Raji (cell line): ENCODE data around the gene FKBP3.
A peak's percentile ranks its signal among the peaks of the same experiment; 100 is the strongest.

Experiments used
- POLR2A ChIP-seq: IDR thresholded peaks from 2 replicates; pipeline ENCODE4 v1.6.1; 2011; ENCODE audit warnings: low read depth, low read length, control low read depth; ENCODE audit not compliant: insufficient read depth

Gene FKBP3

DNA sequence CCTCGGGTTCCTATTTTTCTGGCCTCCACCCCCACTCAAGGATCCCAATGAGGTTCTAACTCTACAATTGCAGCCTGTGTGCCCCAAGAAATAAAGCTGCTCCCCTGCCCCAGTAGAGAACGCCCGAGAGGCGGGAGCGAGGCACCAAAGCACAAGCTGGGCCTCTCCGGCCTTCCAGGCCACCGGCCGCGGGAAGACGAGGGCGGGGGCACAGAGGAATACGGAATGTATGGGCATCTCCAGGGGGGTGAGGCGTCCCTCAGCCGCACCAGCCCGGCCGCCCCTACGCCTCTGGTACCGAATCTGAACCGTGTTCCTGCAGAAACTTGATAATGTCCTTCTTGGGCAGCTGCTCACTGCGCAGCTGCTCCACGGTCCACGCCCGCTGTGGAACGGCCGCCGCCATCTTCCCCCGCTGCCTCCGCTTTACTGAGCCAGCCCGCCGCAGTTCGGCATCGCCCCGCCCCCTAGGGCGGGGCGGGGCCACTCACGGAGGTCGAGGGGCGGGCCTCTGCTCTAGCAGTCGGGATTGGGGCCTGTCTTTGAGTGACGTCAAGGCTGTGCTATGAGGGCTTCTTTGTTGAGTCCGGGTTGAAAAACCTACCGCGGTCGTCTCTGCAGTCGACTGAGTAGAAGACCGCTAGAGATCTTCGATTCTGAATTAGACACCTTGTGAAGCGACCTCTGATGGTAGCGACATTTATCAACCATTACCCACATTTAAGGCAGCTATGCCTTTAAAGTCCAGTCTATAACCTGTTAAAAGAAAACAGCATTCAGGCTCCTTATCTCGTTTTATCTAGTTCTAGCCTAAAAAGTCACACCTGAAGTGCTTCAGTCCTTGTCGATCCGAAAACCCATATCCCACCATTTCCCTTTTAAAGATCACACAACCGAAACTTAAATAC, at the start of gene FKBP3:
Gene FKBP3 (minus strand): TSS at position 431 of the 908 bp plus-strand sequence. CDS start 25 bp downstream, at position 406.
- peak; percentile 90 for TF ChIP-seq POLR2A

DNA sequence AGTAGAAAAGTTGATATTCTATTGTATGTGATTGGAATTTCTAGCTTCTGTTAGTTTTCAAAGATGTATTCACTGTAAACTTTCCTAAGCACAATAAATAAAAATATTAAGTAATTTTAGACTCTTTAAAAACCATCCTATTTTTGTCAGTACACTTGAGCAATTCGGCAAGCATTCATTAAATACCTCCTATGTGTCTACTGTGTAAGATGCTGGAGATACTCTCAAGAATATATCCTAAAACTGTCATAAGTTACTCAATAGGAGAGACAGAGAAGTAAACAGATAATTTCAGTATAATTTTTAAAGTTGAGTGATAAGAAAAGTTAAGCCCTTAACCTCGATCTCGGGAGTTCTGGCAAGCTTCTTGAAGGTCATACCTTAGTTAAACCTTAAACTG, 47.5 kb upstream of the FKBP3 start:
- TF ChIP-seq POLR2A, result no peak

DNA sequence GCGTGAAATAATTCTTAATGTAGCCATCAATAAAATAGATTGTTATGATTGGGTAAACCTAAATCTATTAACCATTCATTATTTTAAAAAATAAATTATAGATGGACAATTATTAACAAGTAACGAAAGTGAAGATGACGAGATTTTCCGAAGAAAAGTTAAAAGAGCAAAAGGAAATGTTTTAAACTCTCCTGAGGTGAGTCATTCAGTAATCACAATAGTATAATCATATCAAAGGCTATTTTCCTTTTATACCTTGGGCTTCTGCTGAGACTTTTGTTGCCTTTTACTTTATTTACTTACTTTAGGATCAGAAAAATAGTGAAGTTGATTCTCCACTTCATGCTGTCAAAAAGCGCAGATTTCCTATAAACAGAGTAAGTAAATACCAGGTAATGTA, 47.0 kb upstream of the FKBP3 start:
- no peak for TF ChIP-seq POLR2A

DNA sequence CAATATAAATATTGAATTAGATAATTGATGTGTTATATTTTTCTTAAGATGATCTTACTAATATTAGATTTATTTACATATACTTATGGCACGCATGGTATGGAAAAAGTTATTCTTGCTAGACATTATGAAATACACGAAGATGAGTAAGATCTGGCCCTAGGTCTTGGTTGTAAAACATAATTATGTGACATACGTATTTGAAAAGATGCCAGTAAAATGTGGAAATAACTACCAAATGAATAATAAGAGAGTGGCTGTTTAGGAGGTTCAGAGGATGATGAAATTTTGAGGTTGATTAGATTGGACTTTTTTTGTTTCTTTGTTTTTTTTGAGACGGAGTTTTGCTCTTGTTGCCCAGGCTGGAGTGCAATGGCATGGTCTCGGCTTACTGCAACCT, 42.8 kb upstream of the FKBP3 start:
- TF ChIP-seq POLR2A, result no peak

DNA sequence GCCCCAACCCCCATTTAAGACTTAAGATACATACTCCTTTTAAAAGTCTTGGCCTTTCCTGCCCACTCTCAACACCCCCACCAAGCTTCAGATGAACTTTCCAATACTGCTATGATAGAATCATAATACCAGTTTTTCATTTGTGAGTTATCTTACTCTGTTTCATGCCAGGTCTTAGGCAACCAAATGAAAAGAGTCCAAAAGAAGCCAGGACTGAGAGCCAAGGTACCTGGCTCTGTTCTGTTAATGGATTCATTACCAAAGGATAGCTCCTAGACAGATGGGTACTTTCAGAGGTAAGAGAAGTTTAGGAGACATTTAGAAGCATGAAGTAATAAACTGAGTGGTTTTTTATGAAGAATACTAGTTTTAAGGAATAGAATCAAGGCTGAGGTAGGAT, 35.6 kb upstream of the FKBP3 start:
- TF ChIP-seq POLR2A, result no peak

DNA sequence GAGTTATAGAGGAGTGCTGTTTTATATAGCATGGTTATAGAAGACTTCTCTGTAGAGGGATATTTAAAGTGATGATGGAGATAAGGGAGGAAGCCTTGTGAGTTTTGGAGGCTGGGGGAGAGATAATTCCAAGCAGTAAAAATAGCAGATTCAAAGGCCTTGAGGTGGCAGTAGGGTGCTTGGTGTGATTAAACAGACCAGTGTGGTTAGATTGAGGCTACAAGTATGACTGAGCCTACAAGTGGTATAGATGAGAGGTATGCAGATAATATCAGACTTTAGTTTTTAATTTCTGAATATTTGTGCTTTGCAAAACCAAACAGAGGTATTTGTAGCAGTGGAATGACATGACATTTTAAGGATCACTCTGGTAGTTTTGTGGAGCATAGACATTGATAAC, 21.8 kb upstream of the FKBP3 start:
- no peak for TF ChIP-seq POLR2A

DNA sequence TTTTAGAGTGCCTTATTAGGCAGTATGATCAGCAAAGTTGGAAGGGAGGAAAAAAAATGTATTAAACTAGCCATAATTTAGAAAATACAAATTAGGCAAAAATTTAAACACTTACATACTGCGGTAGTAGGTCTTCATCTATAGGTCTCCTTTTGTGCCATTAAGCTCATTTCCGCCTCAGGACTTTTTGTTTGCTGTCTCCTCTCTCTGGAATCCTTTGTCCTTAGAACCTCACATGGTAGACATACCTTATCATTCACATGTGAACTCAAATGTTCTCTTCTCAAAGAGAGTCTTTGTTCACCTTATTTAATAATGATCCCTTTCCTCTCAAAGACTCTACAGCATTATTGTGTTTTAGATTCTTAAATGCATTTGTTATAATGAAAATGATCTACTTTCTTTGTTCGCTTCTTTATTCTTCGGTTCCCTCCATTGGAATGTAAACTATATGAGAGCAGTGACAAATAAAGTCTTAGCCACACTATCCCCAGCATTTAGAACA, 16.2 kb upstream of the FKBP3 start:
- TF ChIP-seq POLR2A, result no peak

DNA sequence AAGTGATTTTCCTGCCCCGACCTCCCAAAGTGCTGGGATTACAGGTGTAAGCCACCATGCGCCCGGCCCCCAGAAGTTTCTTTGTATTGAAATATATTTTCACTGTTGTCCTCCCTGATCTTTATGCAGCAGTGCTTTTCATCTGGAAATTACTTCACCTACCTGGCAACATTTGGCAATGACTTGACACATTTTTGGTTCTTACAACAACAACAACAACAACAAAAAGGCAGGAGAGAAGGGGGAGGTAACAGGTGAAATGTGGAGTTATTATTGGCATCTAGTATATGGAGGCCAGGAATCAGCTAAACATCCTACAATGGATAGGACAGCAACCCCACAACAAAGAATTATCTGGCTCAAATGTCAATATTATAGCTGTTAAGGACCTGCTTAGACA, 15.3 kb upstream of the FKBP3 start:
- TF ChIP-seq POLR2A, result no peak

DNA sequence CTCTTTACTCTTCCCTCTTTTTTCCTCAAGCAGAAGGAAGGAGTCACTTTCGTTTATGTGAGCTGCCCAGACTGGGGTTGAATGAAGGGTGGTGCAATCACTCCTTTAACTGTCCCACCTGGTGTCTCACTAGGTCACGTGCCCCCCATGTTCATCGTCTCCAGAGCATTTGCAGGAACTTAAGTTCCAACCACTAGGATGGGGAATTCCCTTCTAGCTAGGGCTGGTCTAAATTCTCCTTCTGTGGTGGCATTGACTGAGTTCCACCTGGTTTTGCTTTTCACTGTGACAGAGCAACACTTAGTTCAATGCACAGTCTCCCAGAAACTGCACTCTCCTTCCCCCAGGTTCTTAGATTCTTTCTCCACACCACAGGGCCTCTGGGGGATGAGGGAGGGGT, 10.9 kb upstream of the FKBP3 start:
- no peak for TF ChIP-seq POLR2A

DNA sequence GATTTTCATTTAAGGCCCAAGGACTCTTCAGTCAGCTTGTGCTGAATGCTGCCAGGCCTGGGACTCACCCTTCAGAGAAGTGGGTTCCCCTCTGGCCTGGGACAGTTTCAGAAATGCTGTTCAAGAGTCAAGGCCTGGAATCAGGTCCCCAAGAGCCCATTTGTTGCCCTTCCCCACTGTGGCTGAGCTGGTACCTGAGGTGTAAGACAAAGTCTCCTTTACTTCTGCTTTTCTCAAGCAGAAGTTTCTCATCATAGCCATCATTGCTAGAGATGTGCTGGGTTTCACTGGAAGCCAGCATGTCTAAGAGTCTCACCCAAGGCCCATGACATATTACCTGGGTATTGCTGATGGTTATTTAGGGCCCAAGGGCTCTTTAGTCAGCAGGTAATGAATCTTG, 10.4 kb upstream of the FKBP3 start:
- no peak for TF ChIP-seq POLR2A

DNA sequence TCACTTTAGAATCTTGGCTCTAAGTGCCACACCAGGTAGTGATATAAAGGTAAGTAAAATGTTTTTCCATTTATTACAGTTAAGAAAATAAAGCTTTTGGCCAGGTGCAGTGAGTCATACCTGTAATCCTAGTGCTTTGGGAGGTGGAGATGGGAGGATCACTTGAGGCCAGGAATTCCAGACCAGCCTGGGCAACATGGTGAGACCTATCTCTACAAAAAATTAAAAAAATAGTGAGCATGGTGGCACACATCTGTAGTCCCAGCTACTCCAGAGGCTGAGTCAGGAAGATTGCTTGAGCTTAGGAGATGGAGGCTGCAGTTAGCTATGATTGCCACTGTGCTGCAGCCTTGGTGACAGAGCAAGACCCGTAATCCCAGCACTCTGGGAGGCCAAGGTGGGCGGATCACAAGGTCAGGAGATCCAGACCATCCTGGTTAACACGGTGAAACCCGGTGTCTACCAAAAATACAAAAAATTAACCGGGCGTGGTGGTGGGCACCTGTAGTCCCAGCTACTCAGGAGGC, 6.4 kb upstream of the FKBP3 start:
- no peak for TF ChIP-seq POLR2A

DNA sequence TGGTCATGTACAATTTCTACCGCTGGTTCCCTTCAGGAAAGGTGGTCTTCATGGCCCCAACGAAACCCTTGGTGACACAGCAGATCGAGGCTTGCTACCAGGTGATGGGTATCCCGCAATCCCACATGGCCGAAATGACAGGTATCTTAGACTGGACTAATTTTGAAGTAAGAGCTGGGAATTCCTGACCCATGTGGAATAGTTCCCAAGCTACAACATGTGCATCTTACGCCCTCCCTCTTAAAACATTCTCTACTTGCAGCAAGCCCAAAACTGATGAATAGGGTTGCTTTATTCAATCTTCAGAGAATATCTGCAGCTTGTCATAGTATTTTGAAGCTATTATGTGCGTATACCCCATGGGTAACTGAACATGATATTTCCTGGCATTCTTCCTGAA, 2.1 kb upstream of the FKBP3 start:
- no peak for TF ChIP-seq POLR2A

DNA sequence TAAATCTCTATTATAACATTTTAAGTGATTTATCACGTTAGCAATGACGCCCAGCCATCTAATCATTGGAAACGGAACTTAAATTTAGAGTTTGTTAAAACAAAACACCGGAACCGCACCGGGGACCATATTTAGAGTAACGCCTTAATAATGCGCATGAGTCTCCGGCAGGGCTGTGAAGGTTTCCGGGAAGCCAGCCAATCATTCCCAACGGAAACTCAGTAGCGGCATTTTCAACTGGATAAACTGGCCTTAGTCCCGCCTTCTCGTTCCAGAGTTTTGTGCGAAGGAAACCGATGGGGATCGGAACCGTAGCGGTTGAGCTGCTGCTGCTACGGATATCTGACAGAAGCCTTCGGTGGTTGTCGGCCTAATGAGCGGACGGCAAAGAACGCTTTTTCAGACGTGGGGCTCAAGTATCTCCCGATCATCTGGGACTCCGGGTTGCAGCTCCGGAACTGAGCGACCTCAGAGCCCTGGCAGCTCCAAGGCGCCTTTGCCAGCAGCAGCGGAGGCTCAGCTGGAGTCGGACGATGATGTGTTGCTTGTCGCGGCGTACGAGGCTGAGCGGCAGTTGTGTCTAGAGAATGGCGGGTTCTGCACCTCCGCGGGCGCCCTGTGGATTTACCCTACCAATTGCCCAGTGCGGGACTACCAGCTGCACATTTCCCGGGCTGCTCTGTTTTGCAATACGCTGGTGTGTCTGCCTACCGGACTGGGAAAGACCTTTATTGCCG, 1.5 kb upstream of the FKBP3 start, which contains the start of gene FANCM:
Gene FANCM (plus strand): TSS at position 272 of the 737 bp plus-strand sequence. CDS start 102 bp downstream, at position 374.
- peak; percentile 91 for TF ChIP-seq POLR2A

DNA sequence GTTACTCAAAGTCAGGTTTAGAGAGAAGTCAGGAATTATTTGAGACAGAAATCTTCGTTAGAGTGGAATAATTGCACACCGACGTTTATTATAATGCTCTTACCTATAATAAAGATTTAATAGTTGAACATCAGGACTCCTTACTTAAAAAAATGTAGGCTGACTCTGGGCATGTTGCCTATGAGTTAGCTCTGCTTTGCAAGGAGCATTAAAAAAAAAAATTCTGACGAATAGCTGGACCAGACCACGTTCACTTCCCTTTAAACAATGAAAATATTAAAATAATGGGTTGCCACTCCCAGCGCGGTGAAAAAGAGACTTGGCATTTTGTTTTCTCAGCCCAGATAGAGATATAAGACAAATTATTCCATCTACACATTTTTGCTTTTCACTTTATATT, 875 bp upstream of the FKBP3 start:
- TF ChIP-seq POLR2A, result no peak

DNA sequence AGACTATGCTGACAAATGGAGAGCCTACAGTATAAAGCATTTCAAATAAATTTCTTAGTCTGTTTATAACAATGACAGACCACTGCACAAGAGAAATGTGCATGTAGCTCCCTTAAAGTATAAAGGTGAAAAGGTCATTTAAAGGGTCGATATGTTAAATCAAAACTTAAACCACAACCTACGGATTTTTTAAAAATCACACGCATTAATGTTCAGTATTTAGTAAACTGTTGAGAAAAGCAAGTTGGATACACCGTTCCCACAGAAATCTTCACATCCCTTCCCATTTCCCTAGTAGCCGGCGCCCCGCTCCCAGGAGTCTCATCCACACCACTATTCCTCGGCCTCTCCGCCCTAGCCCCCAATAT, 614 bp downstream of the FKBP3 start:
- no peak for TF ChIP-seq POLR2A
